ENCODE measurements around the gene AARS2.
A peak's percentile ranks its signal among the peaks of the same experiment; 100 is the strongest.

AARS2 gene

GRCh38 chr6:44253307-44254101, 59.6 kb downstream of the AARS2 start:
- DNase-seq (ENCODE audit: low read depth, low spot score), result no peak
- CTCF ChIA-PET, result interaction anchor here (0.6 to 7.4 kb wide), 9 partner anchors 9 to 108 kb away, joined by 3 to 73 read pairs (median 6); no protein-coding TSS in a partner anchor
- POLR2A ChIA-PET, result interaction anchor here (0.7 kb wide), 1 partner anchor 8 kb away, joined by 3 read pairs; no protein-coding TSS in a partner anchor
- peak; percentile 49 for TF ChIP-seq CTCF (IDR thresholded peaks at IDR 0.05; ENCODE audit: insufficient read depth, low read length, missing control alignments)
- no peak overlapping the region for H3K4me3 ChIP-seq (ENCODE audit: low read depth, low read length)

GRCh38 chr6:44251576-44252524, 61.3 kb downstream of the AARS2 start:
- ChIA-PET CTCF (interaction anchor here (1.1 to 7.4 kb wide), 5 partner anchors 9 to 152 kb away, joined by 3 to 73 read pairs (median 8); no protein-coding TSS in a partner anchor), POLR2A (no interaction called here)
- no peak overlapping the region for H3K4me3 ChIP-seq (ENCODE audit: low read depth, low read length)
- DNase-seq (ENCODE audit: low read depth, low spot score), result no peak
- TF ChIP-seq CTCF (IDR thresholded peaks at IDR 0.05; ENCODE audit: insufficient read depth, low read length, missing control alignments), result no peak

- ChIA-PET CTCF (interaction anchor here (0.9 to 7.4 kb wide), 4 partner anchors 8 to 17 kb away, joined by 3 to 73 read pairs (median 6); no protein-coding TSS in a partner anchor), POLR2A (no interaction called here)
- TF ChIP-seq CTCF (IDR thresholded peaks at IDR 0.05; ENCODE audit: insufficient read depth, low read length, missing control alignments), result no peak
- DNase-seq (ENCODE audit: low read depth, low spot score), result no peak
- no peak overlapping the region for H3K4me3 ChIP-seq (ENCODE audit: low read depth, low read length)
Observed at GRCh38 chr6:44250718-44251123, 62.4 kb downstream of the AARS2 start.

- H3K4me3 ChIP-seq (ENCODE audit: low read depth, low read length), result no peak overlapping the region
Observed at GRCh38 chr6:44250067-44250717, 63.0 kb downstream of the AARS2 start.

More at GRCh38 chr6:44250067-44250717, 63.0 kb downstream of the AARS2 start:
- POLR2A ChIA-PET, result no interaction called here
- CTCF ChIA-PET, result interaction anchor here (0.9 to 8.1 kb wide), 4 partner anchors 14 to 77 kb away, joined by 3 to 135 read pairs (median 39); no protein-coding TSS in a partner anchor
- no peak for TF ChIP-seq CTCF (IDR thresholded peaks at IDR 0.05; ENCODE audit: insufficient read depth, low read length, missing control alignments)
- no peak for DNase-seq (ENCODE audit: low read depth, low spot score)

Data from AG04449 (cell line).